H1 (cell line): ENCODE data around the gene AIF1. TPM values are rescaled to one million over a fixed set of nuclear protein-coding genes. Genes with fewer than 3 reads are reported as not detected.

Source experiments
- ASH2L ChIP-seq: fragments of 200-600, 300-600 bp; sonication (generic); IDR thresholded peaks from one replicate; pipeline ENCODE4 v1.7.1; 2017; ENCODE audit warnings: low read length
- BACH1 ChIP-seq: IDR thresholded peaks from 2 replicates; pipeline ENCODE4 v1.6.1; 2012; ENCODE audit warnings: low read length, improper control_type of control experiment
- BCL11A ChIP-seq, 2 experiments: IDR thresholded peaks; one replicate each; pipeline ENCODE4 v1.6.1; 2011; ENCODE audit warnings: low read depth in 2 of 2, low read length in 2 of 2, mild to moderate bottlenecking in 2 of 2
- CEBPB ChIP-seq: IDR thresholded peaks from 2 replicates; pipeline ENCODE4 v1.6.1; 2012; ENCODE audit warnings: low read depth, low read length
- CHD2 ChIP-seq: IDR thresholded peaks from 2 replicates; pipeline ENCODE4 v1.6.1; 2012; ENCODE audit warnings: low read length, improper control_type of control experiment
- EP300 ChIP-seq, 2 experiments: IDR thresholded peaks; 1 replicate in 1 of 2; 2 replicates in 1 of 2; pipeline ENCODE4 v1.6.1; 2011 to 2012; ENCODE audit warnings: low read depth in 2 of 2, low read length in 2 of 2, mild to moderate bottlenecking in 2 of 2, borderline replicate concordance in 1 of 2, inconsistent platforms in 1 of 2, moderate library complexity in 1 of 2
- FOSL1 ChIP-seq: IDR thresholded peaks from 2 replicates; pipeline ENCODE4 v1.6.1; 2011; ENCODE audit warnings: mild to moderate bottlenecking, low read depth, low read length, moderate library complexity; ENCODE audit not compliant: insufficient read depth
- GABPA ChIP-seq: IDR thresholded peaks from 2 replicates; pipeline ENCODE4 v1.6.1; 2011; ENCODE audit warnings: mild to moderate bottlenecking, low read length, moderate library complexity, borderline replicate concordance; ENCODE audit not compliant: insufficient read depth
- HDAC6 ChIP-seq: IDR thresholded peaks from one replicate; pipeline ENCODE4 v1.7.1; 2012; ENCODE audit warnings: low read depth, mild to moderate bottlenecking, inconsistent platforms, low read length, moderate library complexity
- JUN ChIP-seq: IDR thresholded peaks from 2 replicates; pipeline ENCODE4 v1.6.1; 2011; ENCODE audit warnings: low read depth, mild to moderate bottlenecking, improper control_type of control experiment, low read length
- KDM5A ChIP-seq: fragments of 200-600 bp; IDR thresholded peaks from 2 replicates; pipeline ENCODE4 v1.7.1; 2012; ENCODE audit warnings: mild to moderate bottlenecking, low read length, inconsistent platforms, mixed read lengths
- MAFK ChIP-seq: IDR thresholded peaks from 2 replicates; pipeline ENCODE4 v1.6.1; 2012; ENCODE audit warnings: low read depth, mild to moderate bottlenecking, improper control_type of control experiment, low read length
- NANOG ChIP-seq: IDR thresholded peaks from 2 replicates; pipeline ENCODE4 v1.6.1; 2011; ENCODE audit warnings: low read length, low read depth, mild to moderate bottlenecking, inconsistent platforms; ENCODE audit not compliant: insufficient read depth, poor library complexity, severe bottlenecking
- NRF1 ChIP-seq: IDR thresholded peaks from 2 replicates; pipeline ENCODE4 v1.6.1; 2011; ENCODE audit warnings: mild to moderate bottlenecking, low read depth, low read length, improper control_type of control experiment
- POLR2AphosphoS5 ChIP-seq: IDR thresholded peaks from 2 replicates; pipeline ENCODE4 v1.6.1; 2011; ENCODE audit warnings: low read depth, low read length
- RBBP5 ChIP-seq: IDR thresholded peaks from 2 replicates; pipeline ENCODE4 v1.7.1; 2012; ENCODE audit warnings: low read depth, mild to moderate bottlenecking, inconsistent platforms, low read length, moderate library complexity, borderline replicate concordance
- RFX5 ChIP-seq: IDR thresholded peaks from 2 replicates; pipeline ENCODE4 v1.6.1; 2011; ENCODE audit warnings: low read depth, low read length, improper control_type of control experiment, borderline replicate concordance
- RXRA ChIP-seq: IDR thresholded peaks from 2 replicates; pipeline ENCODE4 v1.6.1; 2011; ENCODE audit warnings: low read depth, mild to moderate bottlenecking, low read length, moderate library complexity; ENCODE audit not compliant: insufficient read depth
- TAF1 ChIP-seq: IDR thresholded peaks from 2 replicates; pipeline ENCODE4 v1.6.1; 2011; ENCODE audit warnings: mild to moderate bottlenecking, low read depth, low read length
- TAF7 ChIP-seq: optimal IDR thresholded peaks from 2 replicates; pipeline ENCODE3; 2011; ENCODE audit warnings: low read depth, mild to moderate bottlenecking, inconsistent platforms, low read length, moderate library complexity, borderline replicate concordance
- TBP ChIP-seq: IDR thresholded peaks from 2 replicates; pipeline ENCODE4 v1.6.1; 2011; ENCODE audit warnings: low read depth, low read length, improper control_type of control experiment
- polyA plus RNA-seq, 7 experiments: library from polyadenylated mRNA; depleted of rRNA in 3 of 7; stranded (reverse) in 5 of 7; unstranded in 2 of 7; fragments of >200 nt in 5 of 7; fragments of 200-250 nt in 2 of 7; gene quantifications; 1 replicate in 5 of 7; 2 replicates in 1 of 7; 4 replicates in 1 of 7; pipeline versions ENCODE4 v1.2.1 to v1.2.3, GENCODE V29; 2011 to 2013; ENCODE audit warnings: missing spikeins in 2 of 7, mixed read lengths in 2 of 7
- total RNA-seq: library from RNA; stranded (reverse); fragmentation: NEBNext Ultra II Directional; extraction: Animal tissue kit (Norgen Biotek cat#: 25700); gene quantifications from 2 replicates; pipeline ENCODE4 v1.2.1, GENCODE V29; 2021
- TF ChIP-seq, protein P1 (sequence below): IDR thresholded peaks from 2 replicates; pipeline ENCODE4 v1.6.1; 2012; ENCODE audit warnings: low read length, inconsistent platforms
- TF ChIP-seq, protein P2 (sequence below): IDR thresholded peaks from 2 replicates; pipeline ENCODE4 v1.6.1; 2012; ENCODE audit warnings: inconsistent platforms

The AIF1 gene
- total and polyA plus RNA-seq, 2 of the 8 experiments (the other 6 are each of a cell fraction or from before 2014, with no cell fraction given) = 6.3 to 9.8 TPM

DNA sequence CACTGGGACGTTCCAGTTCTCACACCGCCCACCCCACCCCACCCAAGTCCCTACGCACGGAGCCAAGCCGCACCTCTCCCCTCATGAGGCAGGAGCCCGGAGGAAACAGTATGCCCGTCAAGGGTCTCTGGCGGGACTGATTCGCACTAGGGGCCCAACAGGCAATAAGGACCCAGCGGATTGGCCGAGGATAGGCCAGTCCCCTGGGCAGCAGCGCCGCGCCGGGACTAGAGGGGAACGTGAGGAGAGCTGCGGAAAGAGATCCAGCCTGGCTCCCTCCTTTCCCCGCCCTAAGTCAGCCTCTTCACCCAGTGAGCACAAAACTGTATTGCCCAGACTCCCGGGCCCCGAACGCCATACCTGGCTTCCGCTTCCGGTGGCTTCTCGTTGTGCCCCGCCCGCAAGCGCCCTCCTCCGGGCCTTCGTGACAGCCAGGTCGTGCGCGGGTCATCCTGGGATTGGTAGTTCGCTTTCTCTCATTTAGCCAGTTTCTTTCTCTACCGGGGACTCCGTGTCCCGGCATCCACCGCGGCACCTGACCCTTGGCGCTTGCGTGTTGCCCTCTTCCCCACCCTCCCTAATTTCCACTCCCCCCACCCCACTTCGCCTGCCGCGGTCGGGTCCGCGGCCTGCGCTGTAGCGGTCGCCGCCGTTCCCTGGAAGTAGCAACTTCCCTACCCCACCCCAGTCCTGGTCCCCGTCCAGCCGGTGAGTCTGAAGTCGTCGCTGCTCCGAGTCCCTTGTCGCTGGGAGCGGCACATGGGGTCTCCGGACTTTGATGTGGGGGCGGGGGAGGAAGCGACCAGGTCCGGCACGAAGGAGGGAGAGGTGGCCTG is 50.7 kb downstream of the AIF1 start, which contains the start of gene CSNK2B (continued):
- TF ChIP-seq MAFK (no peak), TAF7 (peak; percentile 94), TBP (peak; percentile 59), NANOG (no peak), RBBP5 (peak; percentile 95; the same call in 1 of the 2 replicates), KDM5A (no peak), BACH1 (no peak), BCL11A (IDR thresholded peaks at IDR 0.05; ENCODE audit: low read depth in 2 of 2, low read length in 2 of 2) (no peak), FOSL1 (no peak), EP300 (IDR thresholded peaks at IDR 0.05; ENCODE audit: borderline replicate concordance in 1 of 2, low read depth in 2 of 2, low read length in 2 of 2) (no peak), RFX5 (no peak), CHD2 (no peak), ASH2L (peak; percentile 98), GABPA (peak; percentile 89), JUN (no peak), TAF1 (peak; percentile 77), HDAC6 (no peak), POLR2AphosphoS5 (peak; percentile 89), RXRA (no peak), NRF1 (no peak), CEBPB (no peak)
- TF ChIP-seq, protein P1, sequence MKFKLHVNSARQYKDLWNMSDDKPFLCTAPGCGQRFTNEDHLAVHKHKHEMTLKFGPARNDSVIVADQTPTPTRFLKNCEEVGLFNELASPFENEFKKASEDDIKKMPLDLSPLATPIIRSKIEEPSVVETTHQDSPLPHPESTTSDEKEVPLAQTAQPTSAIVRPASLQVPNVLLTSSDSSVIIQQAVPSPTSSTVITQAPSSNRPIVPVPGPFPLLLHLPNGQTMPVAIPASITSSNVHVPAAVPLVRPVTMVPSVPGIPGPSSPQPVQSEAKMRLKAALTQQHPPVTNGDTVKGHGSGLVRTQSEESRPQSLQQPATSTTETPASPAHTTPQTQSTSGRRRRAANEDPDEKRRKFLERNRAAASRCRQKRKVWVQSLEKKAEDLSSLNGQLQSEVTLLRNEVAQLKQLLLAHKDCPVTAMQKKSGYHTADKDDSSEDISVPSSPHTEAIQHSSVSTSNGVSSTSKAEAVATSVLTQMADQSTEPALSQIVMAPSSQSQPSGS = no peak
- TF ChIP-seq, protein P2, sequence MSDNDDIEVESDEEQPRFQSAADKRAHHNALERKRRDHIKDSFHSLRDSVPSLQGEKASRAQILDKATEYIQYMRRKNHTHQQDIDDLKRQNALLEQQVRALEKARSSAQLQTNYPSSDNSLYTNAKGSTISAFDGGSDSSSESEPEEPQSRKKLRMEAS = no peak; the same call in 1 of the 2 replicates
